A549 (cell line): ENCODE results near the gene SPATA31E1. TPM values are rescaled to one million over a fixed set of nuclear protein-coding genes. Genes with fewer than 3 reads are reported as not detected.

Experiments
- polyA plus RNA-seq, 4 experiments: library from polyadenylated mRNA; depleted of rRNA in 3 of 4; stranded (reverse); fragments of >200 nt; fragmentation: RNase III in 1 of 4; extraction: RNeasy Plus Mini Kit Qiagen cat#74134 plus additional on column Dnase treatment in 1 of 4; gene quantifications; 2 replicates in 3 of 4; 3 replicates in 1 of 4; pipeline ENCODE4 v1.2.3, GENCODE V29; 2011 to 2017

SPATA31E1 gene
- polyA plus RNA-seq, 2 of the 4 experiments (the other 2 are of a cell fraction): not detected

Other genes with a start within 250 kb of the SPATA31E1 start
- 666 and 725 TPM in 2 replicates for gene CTSL, start 156.8 kb upstream of the SPATA31E1 start, polyA plus RNA-seq (2011; rRNA removed)
- 546 to 902 TPM (median 660 TPM) in 3 replicates for gene CTSL, start 156.8 kb upstream of the SPATA31E1 start, polyA plus RNA-seq (2017; fragmentation: RNase III; extraction: RNeasy Plus Mini Kit Qiagen cat#74134 plus additional on column Dnase treatment)
- not detected in 2 replicates for gene SPATA31C1, start 35.1 kb downstream of the SPATA31E1 start, polyA plus RNA-seq (2011; rRNA removed)
- gene SPATA31C1, start 35.1 kb downstream of the SPATA31E1 start, polyA plus RNA-seq (2017; fragmentation: RNase III; extraction: RNeasy Plus Mini Kit Qiagen cat#74134 plus additional on column Dnase treatment): not detected in 3 replicates
- 7.8 and 9.7 TPM in 2 replicates for gene CDK20, start 91.7 kb downstream of the SPATA31E1 start, polyA plus RNA-seq (2011; rRNA removed)
- 9.0 to 10.3 TPM (median 10.3 TPM) in 3 replicates for gene CDK20, start 91.7 kb downstream of the SPATA31E1 start, polyA plus RNA-seq (2017; fragmentation: RNase III; extraction: RNeasy Plus Mini Kit Qiagen cat#74134 plus additional on column Dnase treatment)